ENCODE measurements around the gene PIGN.

The PIGN gene

DNA sequence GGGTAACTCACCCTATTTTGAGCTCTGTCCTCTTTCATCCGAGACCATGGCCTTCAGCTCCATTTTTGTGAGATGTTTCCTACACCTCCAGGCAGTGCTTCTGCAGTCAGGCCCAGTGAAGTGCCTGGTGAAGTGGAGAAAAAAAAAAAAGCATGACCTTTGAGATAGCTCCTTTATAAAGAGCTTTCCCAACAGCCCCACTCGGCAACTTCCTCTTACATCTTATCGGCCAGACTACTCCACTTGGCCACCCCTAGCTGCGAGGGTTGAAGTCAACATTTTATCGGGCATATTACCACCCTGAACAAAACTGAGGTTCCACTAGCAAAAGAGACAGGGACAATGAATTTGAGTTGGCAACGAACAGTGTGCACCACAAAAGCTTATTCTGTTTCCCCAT is 169.2 kb downstream of the PIGN start:
- TF ChIP-seq, protein P1, sequence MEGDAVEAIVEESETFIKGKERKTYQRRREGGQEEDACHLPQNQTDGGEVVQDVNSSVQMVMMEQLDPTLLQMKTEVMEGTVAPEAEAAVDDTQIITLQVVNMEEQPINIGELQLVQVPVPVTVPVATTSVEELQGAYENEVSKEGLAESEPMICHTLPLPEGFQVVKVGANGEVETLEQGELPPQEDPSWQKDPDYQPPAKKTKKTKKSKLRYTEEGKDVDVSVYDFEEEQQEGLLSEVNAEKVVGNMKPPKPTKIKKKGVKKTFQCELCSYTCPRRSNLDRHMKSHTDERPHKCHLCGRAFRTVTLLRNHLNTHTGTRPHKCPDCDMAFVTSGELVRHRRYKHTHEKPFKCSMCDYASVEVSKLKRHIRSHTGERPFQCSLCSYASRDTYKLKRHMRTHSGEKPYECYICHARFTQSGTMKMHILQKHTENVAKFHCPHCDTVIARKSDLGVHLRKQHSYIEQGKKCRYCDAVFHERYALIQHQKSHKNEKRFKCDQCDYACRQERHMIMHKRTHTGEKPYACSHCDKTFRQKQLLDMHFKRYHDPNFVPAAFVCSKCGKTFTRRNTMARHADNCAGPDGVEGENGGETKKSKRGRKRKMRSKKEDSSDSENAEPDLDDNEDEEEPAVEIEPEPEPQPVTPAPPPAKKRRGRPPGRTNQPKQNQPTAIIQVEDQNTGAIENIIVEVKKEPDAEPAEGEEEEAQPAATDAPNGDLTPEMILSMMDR (IDR thresholded peaks at IDR 0.05; ENCODE audit: low read depth, low read length), result no peak
- no peak for DNase-seq (ENCODE audit: extremely low read depth, low read depth)

DNA sequence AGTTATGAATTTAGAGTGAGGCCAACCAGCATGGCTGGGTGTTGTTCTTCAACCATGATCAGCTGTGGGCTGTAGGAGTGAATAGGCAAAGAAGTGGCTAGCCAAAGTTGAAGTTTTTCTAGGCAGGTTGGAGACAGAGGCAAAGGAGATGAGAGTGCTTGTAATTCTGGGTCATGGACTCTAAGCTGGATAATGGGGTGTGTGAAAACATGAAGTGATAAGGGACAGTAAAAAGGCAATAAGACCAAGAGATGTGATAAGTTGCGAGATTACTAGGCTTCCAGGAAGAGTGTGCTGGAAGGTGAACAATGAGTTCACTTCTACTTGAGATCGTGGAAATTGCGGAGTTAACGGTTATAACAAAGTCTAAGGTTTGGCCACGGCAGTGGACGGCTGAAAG is 175.4 kb downstream of the PIGN start:
- DNase-seq (ENCODE audit: extremely low read depth, low read depth), result no peak
- TF ChIP-seq, protein P1 (IDR thresholded peaks at IDR 0.05; ENCODE audit: low read depth, low read length), result no peak

DNA sequence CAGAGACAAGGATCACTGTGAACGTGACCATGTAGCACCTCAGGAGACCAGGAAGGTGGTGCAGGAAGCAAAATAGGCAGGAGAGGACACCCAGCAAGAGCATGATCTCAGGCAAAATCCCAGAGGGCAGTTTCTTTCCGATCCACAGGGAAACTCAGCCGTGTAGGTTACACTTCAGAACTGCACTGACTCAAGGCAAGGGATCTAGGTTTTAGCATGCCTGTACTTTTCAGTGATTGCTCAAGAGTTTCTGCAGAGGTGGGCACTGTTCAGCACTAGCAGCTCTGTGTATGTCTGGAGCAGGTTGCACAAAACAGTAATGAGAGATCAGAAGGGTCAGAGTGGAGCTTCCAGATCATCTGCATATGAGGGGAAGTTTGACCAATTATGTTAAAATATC is 177.3 kb downstream of the PIGN start:
- TF ChIP-seq, protein P1 (IDR thresholded peaks at IDR 0.05; ENCODE audit: low read depth, low read length), result no peak
- no peak for DNase-seq (ENCODE audit: extremely low read depth, low read depth)

DNA sequence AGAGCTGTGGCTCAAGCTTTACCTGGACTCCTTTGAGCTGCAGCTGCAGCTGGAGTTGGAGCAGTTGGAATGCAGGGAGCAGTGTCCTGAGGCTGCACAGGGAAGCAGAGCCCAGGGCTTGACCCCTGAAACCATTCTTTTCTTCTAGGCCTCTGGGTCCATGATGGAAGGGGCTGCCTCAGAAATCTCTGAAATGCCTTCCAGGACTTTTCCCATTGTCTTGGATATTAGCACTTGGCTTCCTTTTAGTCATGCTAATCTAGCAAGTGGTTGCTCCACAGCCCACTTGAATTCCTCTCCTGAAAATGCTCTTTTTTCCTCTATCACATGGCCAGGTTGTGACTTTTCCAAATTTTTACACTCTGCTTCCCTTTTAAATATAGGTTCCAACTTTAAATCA is 185.5 kb downstream of the PIGN start:
- DNase-seq (ENCODE audit: extremely low read depth, low read depth), result no peak
- TF ChIP-seq, protein P1 (IDR thresholded peaks at IDR 0.05; ENCODE audit: low read depth, low read length), result no peak

DNA sequence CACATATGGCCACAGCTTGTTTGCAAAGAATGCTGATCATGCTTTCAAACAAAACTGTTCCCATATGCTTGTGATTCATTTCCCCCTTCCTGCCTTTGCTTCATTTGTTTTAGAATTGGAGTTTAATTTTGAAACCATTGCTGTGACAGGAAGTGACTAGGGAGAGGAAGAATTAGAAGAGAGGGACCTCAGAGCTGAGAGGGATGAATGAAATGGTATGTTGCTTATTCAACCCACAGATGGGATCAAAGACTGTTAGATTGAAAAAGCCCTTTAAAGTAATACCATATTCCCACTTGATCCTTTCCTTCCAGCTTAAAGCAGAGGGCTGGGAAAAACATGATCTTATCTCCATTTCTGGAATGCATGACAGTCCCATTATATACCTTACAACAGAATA is 187.9 kb downstream of the PIGN start:
- DNase-seq (ENCODE audit: extremely low read depth, low read depth), result peak; percentile 81
- TF ChIP-seq, protein P1 (IDR thresholded peaks at IDR 0.05; ENCODE audit: low read depth, low read length), result no peak

DNA sequence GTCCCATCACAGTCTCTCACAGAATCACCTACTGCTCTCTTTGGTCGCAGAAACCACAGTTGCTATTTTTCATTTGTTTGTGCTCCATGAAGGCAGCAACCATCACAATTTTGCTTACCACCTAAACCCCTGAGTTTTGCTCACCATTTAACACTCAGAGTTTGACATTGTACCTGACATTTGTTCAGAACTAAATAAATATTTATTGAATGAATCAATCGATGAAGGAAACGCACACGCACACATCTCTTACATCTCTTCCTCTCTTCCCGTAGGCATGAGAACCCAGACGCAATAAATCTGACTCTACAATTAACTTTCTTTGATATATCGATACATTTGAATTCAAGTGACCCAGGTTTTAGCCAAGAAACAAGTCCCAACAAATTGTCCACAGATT is 188.5 kb downstream of the PIGN start:
- no peak for DNase-seq (ENCODE audit: extremely low read depth, low read depth)
- TF ChIP-seq, protein P1 (IDR thresholded peaks at IDR 0.05; ENCODE audit: low read depth, low read length), result no peak

DNA sequence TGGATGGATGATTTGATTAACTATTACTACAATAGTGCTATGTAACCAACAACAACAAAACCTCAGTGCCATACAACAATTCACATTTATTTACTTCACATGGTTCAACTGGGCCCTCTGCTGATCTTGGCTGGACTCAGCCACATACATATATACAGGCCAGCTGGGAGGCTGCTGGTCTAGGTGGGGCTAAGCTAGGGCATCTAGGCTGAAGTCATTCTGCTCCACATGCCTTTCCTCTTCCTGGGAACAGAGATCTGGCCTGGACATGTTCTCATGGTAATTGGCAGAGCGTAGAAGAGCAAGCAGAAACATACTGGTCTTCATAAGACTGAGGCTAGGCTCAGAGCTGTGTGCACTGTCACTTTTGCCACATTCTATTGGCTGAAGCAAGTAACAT is 191.2 kb downstream of the PIGN start:
- TF ChIP-seq, protein P1 (IDR thresholded peaks at IDR 0.05; ENCODE audit: low read depth, low read length), result no peak

More for the DNA sequence above, 191.2 kb downstream of the PIGN start:
- DNase-seq (ENCODE audit: extremely low read depth, low read depth), result no peak

All from AG09319 (cell line).